WTC11 (cell line): ENCODE measurements around the gene MFGE8. TPM values are rescaled to one million over a fixed set of nuclear protein-coding genes. Genes with fewer than 3 reads are reported as not detected.

Experiments used
- ATAC-seq: fragments of 200-7000 bp; cut with Tn5 transposase; 2 replicates; pipeline ENCODE4 v1.10.0; 2021; ENCODE audit warnings: mild to moderate bottlenecking, moderate library complexity
- CTCF ChIA-PET: fragments of 300-600 bp; sonication (Branson Sonifier 250); formaldehyde crosslinking; loops from one replicate; lab custom pipeline; 2021; ENCODE audit warnings: antibody characterized with exemption; lab: Charles Lee
- POLR2A ChIA-PET: fragments of 350-600 bp; sonication (Branson Sonifier 250); formaldehyde crosslinking; loops from one replicate; lab custom pipeline; 2021; ENCODE audit warnings: antibody characterized with exemption; lab: Charles Lee
- DNase-seq: peaks from one replicate; pipeline ENCODE4 v3.0.0; 2021; ENCODE audit warnings: low spot score
- H3K27ac Mint-ChIP-seq: 2 replicates; pipeline ENCODE4 v1.8.0; 2021; ENCODE audit warnings: mixed read lengths
- H3K27me3 Mint-ChIP-seq: 2 replicates; pipeline ENCODE4 v1.8.0; 2021; ENCODE audit warnings: low read depth, mild to moderate bottlenecking, moderate library complexity, mixed read lengths
- H3K36me3 Mint-ChIP-seq: 2 replicates; pipeline ENCODE4 v1.8.0; 2021; ENCODE audit warnings: mixed read lengths
- H3K4me1 Mint-ChIP-seq: 2 replicates; pipeline ENCODE4 v1.8.0; 2022; ENCODE audit warnings: mixed read lengths
- H3K4me3 Mint-ChIP-seq: 2 replicates; pipeline ENCODE4 v1.8.0; 2021; ENCODE audit warnings: mild to moderate bottlenecking, moderate library complexity, mixed read lengths
- H3K9me3 Mint-ChIP-seq: 2 replicates; pipeline ENCODE4 v1.8.0; 2021; ENCODE audit warnings: mixed read lengths
- CREB1 ChIP-seq: sonication (generic); formaldehyde crosslinking; IDR thresholded peaks from 2 replicates; pipeline ENCODE4 v1.8.0; 2023; ENCODE audit warnings: mild to moderate bottlenecking, missing genetic modification reagents
- EMX1 ChIP-seq: fragments of 250-450 bp; sonication (Bioruptor Pico); IDR thresholded peaks from 2 replicates; pipeline ENCODE4 v1.8.0; 2021; ENCODE audit warnings: mild to moderate bottlenecking
- FOXJ3 ChIP-seq: sonication (generic); formaldehyde crosslinking; IDR thresholded peaks from 2 replicates; pipeline ENCODE4 v1.9.0; 2021; ENCODE audit warnings: missing genetic modification reagents, mild to moderate bottlenecking, borderline replicate concordance
- FOXK1 ChIP-seq: sonication (generic); formaldehyde crosslinking; IDR thresholded peaks from 2 replicates; pipeline ENCODE4 v1.8.0; 2022; ENCODE audit warnings: mild to moderate bottlenecking, moderate library complexity, missing genetic modification reagents
- NR1H2 ChIP-seq: sonication (generic); formaldehyde crosslinking; IDR thresholded peaks from 2 replicates; pipeline ENCODE4 v1.9.0; 2021; ENCODE audit warnings: mild to moderate bottlenecking, moderate library complexity, missing genetic modification reagents
- OVOL2 ChIP-seq: fragments of 250-450 bp; sonication (Bioruptor Pico); IDR thresholded peaks from 2 replicates; pipeline ENCODE4 v1.9.0; 2021; ENCODE audit warnings: mild to moderate bottlenecking, borderline replicate concordance
- PRRX2 ChIP-seq: fragments of 250-450 bp; sonication (Bioruptor Pico); IDR thresholded peaks from 2 replicates; pipeline ENCODE4 v1.8.0; 2021; ENCODE audit warnings: mild to moderate bottlenecking
- RORB ChIP-seq: fragments of 250-450 bp; sonication (Bioruptor Pico); IDR thresholded peaks from 2 replicates; pipeline ENCODE4 v1.9.0; 2021; ENCODE audit warnings: mild to moderate bottlenecking
- SOX15 ChIP-seq: fragments of 250-450 bp; sonication (Bioruptor Pico); IDR thresholded peaks from 2 replicates; pipeline ENCODE4 v1.9.0; 2021; ENCODE audit warnings: mild to moderate bottlenecking
- TEAD1 ChIP-seq: sonication (generic); formaldehyde crosslinking; IDR thresholded peaks from 2 replicates; pipeline ENCODE4 v1.8.0; 2022; ENCODE audit warnings: mild to moderate bottlenecking, missing genetic modification reagents
- ZNF317 ChIP-seq: sonication (generic); formaldehyde crosslinking; IDR thresholded peaks from 2 replicates; pipeline ENCODE4 v1.8.1; 2023; ENCODE audit warnings: low read depth, mild to moderate bottlenecking, moderate library complexity, missing genetic modification reagents, borderline replicate concordance
- ZNF671 ChIP-seq: fragments of 250-450 bp; sonication (Bioruptor Pico); IDR thresholded peaks from 2 replicates; pipeline ENCODE4 v1.8.0; 2021; ENCODE audit warnings: mild to moderate bottlenecking
- total RNA-seq: library from RNA; stranded (reverse); gene quantifications from 3 replicates; pipeline ENCODE4 v1.2.3, GENCODE V29; 2021
- TF ChIP-seq, protein P1 (sequence below): fragments of 250-450 bp; sonication (Bioruptor Pico); IDR thresholded peaks from 2 replicates; pipeline ENCODE4 v1.9.0; 2021; ENCODE audit warnings: moderate library complexity, mild to moderate bottlenecking, inconsistent platforms, borderline replicate concordance
- TF ChIP-seq, protein P2 (sequence below): sonication (generic); formaldehyde crosslinking; IDR thresholded peaks from 2 replicates; pipeline ENCODE4 v1.8.0; 2022; ENCODE audit warnings: missing genetic modification reagents
- TF ChIP-seq, protein P3 (sequence below): sonication (generic); formaldehyde crosslinking; IDR thresholded peaks from 2 replicates; pipeline ENCODE4 v1.8.1; 2022; ENCODE audit warnings: mild to moderate bottlenecking, moderate library complexity, missing genetic modification reagents
- TF ChIP-seq, protein P4 (sequence below): fragments of 250-450 bp; sonication (Bioruptor Pico); IDR thresholded peaks from 2 replicates; pipeline ENCODE4 v1.9.0; 2021; ENCODE audit warnings: mild to moderate bottlenecking, borderline replicate concordance
- TF ChIP-seq, protein P5 (sequence below): sonication (generic); formaldehyde crosslinking; IDR thresholded peaks from 2 replicates; pipeline ENCODE4 v1.8.1; 2023; ENCODE audit warnings: mild to moderate bottlenecking, missing genetic modification reagents

The MFGE8 gene
- total RNA-seq, 1 experiment from 2014 or later = 719 TPM

DNA sequence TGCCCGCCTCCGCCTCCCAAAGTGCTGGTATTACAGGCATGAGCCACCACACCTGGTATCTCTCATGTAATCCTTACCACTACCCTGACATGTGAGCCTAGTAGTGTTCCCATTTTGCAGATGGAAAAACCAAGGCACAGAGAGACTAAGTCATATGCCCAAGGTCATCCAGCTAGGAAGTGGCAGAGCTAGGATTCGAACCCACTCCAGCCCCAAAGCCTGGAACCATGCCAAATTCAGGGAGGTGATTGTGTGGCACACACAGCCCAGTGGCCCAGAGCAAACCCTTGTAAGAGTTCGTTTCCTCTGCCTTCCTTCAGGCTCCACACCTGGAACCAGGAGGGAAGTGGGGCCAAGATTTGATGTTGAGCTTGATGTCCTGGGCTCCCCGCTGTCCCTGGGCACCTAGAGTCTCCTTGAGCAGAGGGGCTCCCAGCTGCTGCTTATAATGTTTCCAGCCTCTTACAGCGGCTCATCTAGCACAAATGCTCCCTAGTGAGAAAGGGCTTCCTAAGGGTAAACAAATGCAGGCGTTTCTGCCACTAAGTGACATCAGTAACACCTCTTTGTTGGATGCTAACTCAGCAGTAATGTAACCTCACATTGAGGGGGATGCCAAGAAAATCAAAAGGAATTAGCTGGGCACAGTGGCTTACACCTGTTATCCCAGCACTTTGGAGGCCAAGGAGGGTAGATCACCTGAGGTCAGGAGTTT, 21.5 kb downstream of the MFGE8 start:
- Mint-ChIP-seq H3K36me3 (no peaks in the 10 kb centered on the region), H3K4me1 (peaks cover 13% of the 10 kb centered on the region), H3K27me3 (0 out of 2 replicates have a peak, but pooled peaks cover 2% of the 10 kb centered on the region), H3K4me3 (no peak overlapping the region), H3K27ac (no peak overlapping the region), H3K9me3 (no peaks in the 10 kb centered on the region)
- DNase-seq (no peak), ATAC-seq (no peak)
- ChIA-PET CTCF (interaction anchor here (2.0 kb wide), 1 partner anchor 287 kb away, joined by 10 read pairs; no protein-coding TSS in a partner anchor), POLR2A (no interaction called here)
- no peak for TF ChIP-seq FOXJ3
- no peak for TF ChIP-seq SOX15 (CRISPR knock-in tag)
- TF ChIP-seq, protein P1, sequence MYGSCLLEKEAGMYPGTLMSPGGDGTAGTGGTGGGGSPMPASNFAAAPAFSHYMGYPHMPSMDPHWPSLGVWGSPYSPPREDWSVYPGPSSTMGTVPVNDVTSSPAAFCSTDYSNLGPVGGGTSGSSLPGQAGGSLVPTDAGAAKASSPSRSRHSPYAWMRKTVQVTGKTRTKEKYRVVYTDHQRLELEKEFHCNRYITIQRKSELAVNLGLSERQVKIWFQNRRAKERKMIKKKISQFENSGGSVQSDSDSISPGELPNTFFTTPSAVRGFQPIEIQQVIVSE (CRISPR knock-in tag) = no peak
- TF ChIP-seq RORB (CRISPR knock-in tag) = no peak
- no peak for TF ChIP-seq ZNF317 (CRISPR knock-in tag)
- no peak for TF ChIP-seq PRRX2 (CRISPR knock-in tag)
- TF ChIP-seq EMX1 (CRISPR knock-in tag) = no peak
- TF ChIP-seq CREB1 (CRISPR knock-in tag) = no peak
- no peak for TF ChIP-seq TEAD1 (CRISPR knock-in tag)
- TF ChIP-seq, protein P2, sequence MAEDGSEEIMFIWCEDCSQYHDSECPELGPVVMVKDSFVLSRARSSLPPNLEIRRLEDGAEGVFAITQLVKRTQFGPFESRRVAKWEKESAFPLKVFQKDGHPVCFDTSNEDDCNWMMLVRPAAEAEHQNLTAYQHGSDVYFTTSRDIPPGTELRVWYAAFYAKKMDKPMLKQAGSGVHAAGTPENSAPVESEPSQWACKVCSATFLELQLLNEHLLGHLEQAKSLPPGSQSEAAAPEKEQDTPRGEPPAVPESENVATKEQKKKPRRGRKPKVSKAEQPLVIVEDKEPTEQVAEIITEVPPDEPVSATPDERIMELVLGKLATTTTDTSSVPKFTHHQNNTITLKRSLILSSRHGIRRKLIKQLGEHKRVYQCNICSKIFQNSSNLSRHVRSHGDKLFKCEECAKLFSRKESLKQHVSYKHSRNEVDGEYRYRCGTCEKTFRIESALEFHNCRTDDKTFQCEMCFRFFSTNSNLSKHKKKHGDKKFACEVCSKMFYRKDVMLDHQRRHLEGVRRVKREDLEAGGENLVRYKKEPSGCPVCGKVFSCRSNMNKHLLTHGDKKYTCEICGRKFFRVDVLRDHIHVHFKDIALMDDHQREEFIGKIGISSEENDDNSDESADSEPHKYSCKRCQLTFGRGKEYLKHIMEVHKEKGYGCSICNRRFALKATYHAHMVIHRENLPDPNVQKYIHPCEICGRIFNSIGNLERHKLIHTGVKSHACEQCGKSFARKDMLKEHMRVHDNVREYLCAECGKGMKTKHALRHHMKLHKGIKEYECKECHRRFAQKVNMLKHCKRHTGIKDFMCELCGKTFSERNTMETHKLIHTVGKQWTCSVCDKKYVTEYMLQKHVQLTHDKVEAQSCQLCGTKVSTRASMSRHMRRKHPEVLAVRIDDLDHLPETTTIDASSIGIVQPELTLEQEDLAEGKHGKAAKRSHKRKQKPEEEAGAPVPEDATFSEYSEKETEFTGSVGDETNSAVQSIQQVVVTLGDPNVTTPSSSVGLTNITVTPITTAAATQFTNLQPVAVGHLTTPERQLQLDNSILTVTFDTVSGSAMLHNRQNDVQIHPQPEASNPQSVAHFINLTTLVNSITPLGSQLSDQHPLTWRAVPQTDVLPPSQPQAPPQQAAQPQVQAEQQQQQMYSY (CRISPR knock-in tag) = no peak
- TF ChIP-seq, protein P3, sequence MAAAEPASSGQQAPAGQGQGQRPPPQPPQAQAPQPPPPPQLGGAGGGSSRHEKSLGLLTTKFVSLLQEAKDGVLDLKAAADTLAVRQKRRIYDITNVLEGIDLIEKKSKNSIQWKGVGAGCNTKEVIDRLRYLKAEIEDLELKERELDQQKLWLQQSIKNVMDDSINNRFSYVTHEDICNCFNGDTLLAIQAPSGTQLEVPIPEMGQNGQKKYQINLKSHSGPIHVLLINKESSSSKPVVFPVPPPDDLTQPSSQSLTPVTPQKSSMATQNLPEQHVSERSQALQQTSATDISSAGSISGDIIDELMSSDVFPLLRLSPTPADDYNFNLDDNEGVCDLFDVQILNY (CRISPR knock-in tag) = no peak
- TF ChIP-seq ZNF671 (CRISPR knock-in tag) = no peak
- TF ChIP-seq NR1H2 (CRISPR knock-in tag) = no peak
- TF ChIP-seq, protein P4, sequence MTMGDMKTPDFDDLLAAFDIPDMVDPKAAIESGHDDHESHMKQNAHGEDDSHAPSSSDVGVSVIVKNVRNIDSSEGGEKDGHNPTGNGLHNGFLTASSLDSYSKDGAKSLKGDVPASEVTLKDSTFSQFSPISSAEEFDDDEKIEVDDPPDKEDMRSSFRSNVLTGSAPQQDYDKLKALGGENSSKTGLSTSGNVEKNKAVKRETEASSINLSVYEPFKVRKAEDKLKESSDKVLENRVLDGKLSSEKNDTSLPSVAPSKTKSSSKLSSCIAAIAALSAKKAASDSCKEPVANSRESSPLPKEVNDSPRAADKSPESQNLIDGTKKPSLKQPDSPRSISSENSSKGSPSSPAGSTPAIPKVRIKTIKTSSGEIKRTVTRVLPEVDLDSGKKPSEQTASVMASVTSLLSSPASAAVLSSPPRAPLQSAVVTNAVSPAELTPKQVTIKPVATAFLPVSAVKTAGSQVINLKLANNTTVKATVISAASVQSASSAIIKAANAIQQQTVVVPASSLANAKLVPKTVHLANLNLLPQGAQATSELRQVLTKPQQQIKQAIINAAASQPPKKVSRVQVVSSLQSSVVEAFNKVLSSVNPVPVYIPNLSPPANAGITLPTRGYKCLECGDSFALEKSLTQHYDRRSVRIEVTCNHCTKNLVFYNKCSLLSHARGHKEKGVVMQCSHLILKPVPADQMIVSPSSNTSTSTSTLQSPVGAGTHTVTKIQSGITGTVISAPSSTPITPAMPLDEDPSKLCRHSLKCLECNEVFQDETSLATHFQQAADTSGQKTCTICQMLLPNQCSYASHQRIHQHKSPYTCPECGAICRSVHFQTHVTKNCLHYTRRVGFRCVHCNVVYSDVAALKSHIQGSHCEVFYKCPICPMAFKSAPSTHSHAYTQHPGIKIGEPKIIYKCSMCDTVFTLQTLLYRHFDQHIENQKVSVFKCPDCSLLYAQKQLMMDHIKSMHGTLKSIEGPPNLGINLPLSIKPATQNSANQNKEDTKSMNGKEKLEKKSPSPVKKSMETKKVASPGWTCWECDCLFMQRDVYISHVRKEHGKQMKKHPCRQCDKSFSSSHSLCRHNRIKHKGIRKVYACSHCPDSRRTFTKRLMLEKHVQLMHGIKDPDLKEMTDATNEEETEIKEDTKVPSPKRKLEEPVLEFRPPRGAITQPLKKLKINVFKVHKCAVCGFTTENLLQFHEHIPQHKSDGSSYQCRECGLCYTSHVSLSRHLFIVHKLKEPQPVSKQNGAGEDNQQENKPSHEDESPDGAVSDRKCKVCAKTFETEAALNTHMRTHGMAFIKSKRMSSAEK = no peak
- TF ChIP-seq, protein P5, sequence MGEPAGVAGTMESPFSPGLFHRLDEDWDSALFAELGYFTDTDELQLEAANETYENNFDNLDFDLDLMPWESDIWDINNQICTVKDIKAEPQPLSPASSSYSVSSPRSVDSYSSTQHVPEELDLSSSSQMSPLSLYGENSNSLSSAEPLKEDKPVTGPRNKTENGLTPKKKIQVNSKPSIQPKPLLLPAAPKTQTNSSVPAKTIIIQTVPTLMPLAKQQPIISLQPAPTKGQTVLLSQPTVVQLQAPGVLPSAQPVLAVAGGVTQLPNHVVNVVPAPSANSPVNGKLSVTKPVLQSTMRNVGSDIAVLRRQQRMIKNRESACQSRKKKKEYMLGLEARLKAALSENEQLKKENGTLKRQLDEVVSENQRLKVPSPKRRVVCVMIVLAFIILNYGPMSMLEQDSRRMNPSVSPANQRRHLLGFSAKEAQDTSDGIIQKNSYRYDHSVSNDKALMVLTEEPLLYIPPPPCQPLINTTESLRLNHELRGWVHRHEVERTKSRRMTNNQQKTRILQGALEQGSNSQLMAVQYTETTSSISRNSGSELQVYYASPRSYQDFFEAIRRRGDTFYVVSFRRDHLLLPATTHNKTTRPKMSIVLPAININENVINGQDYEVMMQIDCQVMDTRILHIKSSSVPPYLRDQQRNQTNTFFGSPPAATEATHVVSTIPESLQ = no peak
- no peak for TF ChIP-seq FOXK1 (CRISPR knock-in tag)
- TF ChIP-seq OVOL2 (CRISPR knock-in tag) = no peak
